Panc1 (cell line): Measurements from ENCODE around the gene LSMEM2. TPM values are rescaled to one million over a fixed set of nuclear protein-coding genes. Genes with fewer than 3 reads are reported as not detected.

Experiments
- ATAC-seq: fragments of 200-7000 bp; cut with Tn5 transposase; 2 replicates; pipeline ENCODE4 v1.9.1; 2020; ENCODE audit warnings: mild to moderate bottlenecking, moderate library complexity
- BruUV-seq: library from RNA; stranded (reverse); fragments of 400-500 nt; replicated peaks from 2 replicates; lab custom pipeline; 2021; lab: Mats Ljungman, UMichigan
- CTCF ChIA-PET: fragments of 300-600 bp; sonication (Branson Sonifier 250); formaldehyde crosslinking; loops from one replicate; lab custom pipeline; 2022; ENCODE audit warnings: antibody characterized with exemption; lab: Charles Lee
- POLR2A ChIA-PET: fragments of 300-600 bp; sonication (Branson Sonifier 250); formaldehyde crosslinking; loops from one replicate; lab custom pipeline; 2022; ENCODE audit warnings: antibody characterized with exemption; lab: Charles Lee
- DNase-seq: peaks from one replicate; pipeline ENCODE4 v3.0.0-alpha.2; 2010; ENCODE audit warnings: low read depth, low spot score
- H3K27ac ChIP-seq: 2 replicates; pipeline ENCODE4 v1.5.1; 2011; ENCODE audit warnings: mild to moderate bottlenecking, low read length, inconsistent platforms
- H3K27me3 ChIP-seq: fragments of 200-500 bp; sonication (Bioruptor generic); 2 replicates; pipeline ENCODE4 v1.6.0; 2014; ENCODE audit warnings: low read length, inconsistent platforms; ENCODE audit not compliant: control insufficient read depth, insufficient read depth
- H3K36me3 ChIP-seq: fragments of 200-500 bp; sonication (Bioruptor generic); 2 replicates; pipeline ENCODE4 v1.5.1; 2014; ENCODE audit warnings: inconsistent platforms, mild to moderate bottlenecking, low read length, moderate library complexity; ENCODE audit not compliant: control insufficient read depth, insufficient read depth
- H3K4me1 ChIP-seq: 2 replicates; pipeline ENCODE4 v1.5.1; 2011; ENCODE audit warnings: inconsistent platforms, mild to moderate bottlenecking, low read length, moderate library complexity; ENCODE audit not compliant: control insufficient read depth, insufficient read depth
- H3K4me3 ChIP-seq, 2 experiments: 2 replicates each; pipeline ENCODE4 v1.5.1; 2011 to 2012; ENCODE audit warnings: low read depth in 2 of 2, low read length in 2 of 2, mild to moderate bottlenecking in 2 of 2, inconsistent platforms in 1 of 2, moderate library complexity in 1 of 2
- H3K9me3 ChIP-seq: fragments of 200-500 bp; sonication (Bioruptor generic); 2 replicates; pipeline ENCODE4 v1.5.1; 2014; ENCODE audit warnings: low read depth, mild to moderate bottlenecking, inconsistent platforms, low read length, moderate library complexity; ENCODE audit not compliant: control insufficient read depth, insufficient read depth
- CTCF ChIP-seq: fragments of 450-650 bp; IDR thresholded peaks from 2 replicates; pipeline ENCODE4 v1.5.1; 2017; ENCODE audit warnings: mild to moderate bottlenecking
- POLR2AphosphoS5 ChIP-seq: IDR thresholded peaks from 2 replicates; pipeline ENCODE4 v1.6.1; 2012; ENCODE audit warnings: mild to moderate bottlenecking, low read depth, low read length, moderate library complexity
- REST ChIP-seq, 2 experiments: IDR thresholded peaks; 2 replicates each; pipeline ENCODE4 v1.6.1; 2011 to 2012; ENCODE audit warnings: low read depth in 2 of 2, control low read depth in 1 of 2, low read length in 1 of 2, mild to moderate bottlenecking in 1 of 2, moderate library complexity in 1 of 2; ENCODE audit not compliant: insufficient read depth in 1 of 2
- SIN3A ChIP-seq: IDR thresholded peaks from 2 replicates; pipeline ENCODE4 v1.6.1; 2012; ENCODE audit warnings: low read depth, mild to moderate bottlenecking, low read length, moderate library complexity, borderline replicate concordance; ENCODE audit not compliant: insufficient read depth
- TCF7L2 ChIP-seq: IDR thresholded peaks from 2 replicates; pipeline ENCODE4 v1.6.1; 2011; ENCODE audit warnings: mild to moderate bottlenecking, low read depth, low read length, inconsistent platforms
- in situ Hi-C: cut with HindIII; loops from 2 replicates; pipeline ENCODE4 v1.10.0; 2016; ENCODE audit warnings: low sequenced_read_pairs, low pct_unique_long_range_greater_than_20kb
- intact Hi-C: fragments of 100-400 bp; cut with micrococcal nuclease; formaldehyde crosslinking; loops from one replicate; pipeline ENCODE4 v1.10.0; 2022; ENCODE audit not compliant: unreplicated experiment
- total RNA-seq: library from RNA; stranded (reverse); gene quantifications from one replicate; pipeline ENCODE4 v1.2.1, GENCODE V29; 2021; ENCODE audit not compliant: unreplicated experiment

Gene LSMEM2
- total RNA-seq, 1 experiment from 2014 or later, result not detected

GRCh38 chr3:50325497-50326181 is 46.8 kb downstream of the LSMEM2 start:
- in situ Hi-C loops, result no loop called here
- CTCF ChIA-PET, result no interaction called here
- BruUV-seq, result no TSS peak

GRCh38 chr3:50326182-50326541 is 47.3 kb downstream of the LSMEM2 start:
- BruUV-seq, result no TSS peak
- DNase-seq (no peak), ATAC-seq (no peak)
- in situ Hi-C loops, result no loop called here
- Histone ChIP-seq H3K27ac (no peak overlapping the region), H3K9me3 (no peaks in the 10 kb centered on the region), H3K36me3 (peaks cover 11% of the 10 kb centered on the region), H3K4me3 (no peak overlapping the region), H3K27me3 (no peaks in the 10 kb centered on the region), H3K4me1 (peaks cover 27% of the 10 kb centered on the region)
- CTCF ChIA-PET, result no interaction called here
- POLR2A ChIA-PET, result no interaction called here
- no peak for TF ChIP-seq SIN3A
- TF ChIP-seq REST (IDR thresholded peaks at IDR 0.05; ENCODE audit: insufficient read depth in 1 of 2, low read depth in 2 of 2, low read length in 1 of 2), result no peak
- no peak for TF ChIP-seq CTCF
- intact Hi-C loops, result no loop called here

More at GRCh38 chr3:50325497-50326181, 46.8 kb downstream of the LSMEM2 start:
- no peak overlapping the region for H3K4me3 ChIP-seq
- H3K36me3 ChIP-seq, result peaks cover 8% of the 10 kb centered on the region
- no peak for ATAC-seq
- H3K27ac ChIP-seq, result no peak overlapping the region
- H3K9me3 ChIP-seq, result no peaks in the 10 kb centered on the region
- TF ChIP-seq POLR2AphosphoS5 (no peak), CTCF (no peak), SIN3A (no peak), TCF7L2 (no peak), REST (IDR thresholded peaks at IDR 0.05; ENCODE audit: insufficient read depth in 1 of 2, low read depth in 2 of 2, low read length in 1 of 2) (no peak)
- no peaks in the 10 kb centered on the region for H3K27me3 ChIP-seq
- intact Hi-C loops, result no loop called here
- no peak for DNase-seq
- POLR2A ChIA-PET, result no interaction called here
- peaks cover 27% of the 10 kb centered on the region for H3K4me1 ChIP-seq
